ENCODE measurements around the gene GRID1.

GRID1 gene

DNA sequence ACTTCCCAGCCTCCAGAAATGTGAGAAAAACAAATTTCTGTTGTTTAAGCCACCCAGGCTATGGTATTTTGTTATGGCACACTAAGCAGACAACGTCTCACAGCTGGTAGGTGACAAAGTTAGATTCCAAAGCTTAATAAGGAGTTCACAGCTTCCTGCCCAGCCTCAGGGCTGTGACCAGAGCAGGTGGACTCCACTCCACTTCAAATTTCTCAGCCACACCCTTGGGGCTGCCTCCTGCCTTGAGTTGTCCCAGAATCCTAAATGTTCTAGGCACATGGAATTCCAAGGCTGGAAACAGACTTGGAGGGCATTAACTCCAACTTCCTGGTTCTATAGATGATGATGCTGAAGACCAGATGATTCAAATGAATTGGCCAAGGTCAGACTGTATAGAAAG lies 310.7 kb downstream of the GRID1 start:
- TF ChIP-seq, protein P1, sequence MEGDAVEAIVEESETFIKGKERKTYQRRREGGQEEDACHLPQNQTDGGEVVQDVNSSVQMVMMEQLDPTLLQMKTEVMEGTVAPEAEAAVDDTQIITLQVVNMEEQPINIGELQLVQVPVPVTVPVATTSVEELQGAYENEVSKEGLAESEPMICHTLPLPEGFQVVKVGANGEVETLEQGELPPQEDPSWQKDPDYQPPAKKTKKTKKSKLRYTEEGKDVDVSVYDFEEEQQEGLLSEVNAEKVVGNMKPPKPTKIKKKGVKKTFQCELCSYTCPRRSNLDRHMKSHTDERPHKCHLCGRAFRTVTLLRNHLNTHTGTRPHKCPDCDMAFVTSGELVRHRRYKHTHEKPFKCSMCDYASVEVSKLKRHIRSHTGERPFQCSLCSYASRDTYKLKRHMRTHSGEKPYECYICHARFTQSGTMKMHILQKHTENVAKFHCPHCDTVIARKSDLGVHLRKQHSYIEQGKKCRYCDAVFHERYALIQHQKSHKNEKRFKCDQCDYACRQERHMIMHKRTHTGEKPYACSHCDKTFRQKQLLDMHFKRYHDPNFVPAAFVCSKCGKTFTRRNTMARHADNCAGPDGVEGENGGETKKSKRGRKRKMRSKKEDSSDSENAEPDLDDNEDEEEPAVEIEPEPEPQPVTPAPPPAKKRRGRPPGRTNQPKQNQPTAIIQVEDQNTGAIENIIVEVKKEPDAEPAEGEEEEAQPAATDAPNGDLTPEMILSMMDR (IDR thresholded peaks at IDR 0.05; ENCODE audit: insufficient read depth, low read depth, low read length, missing control alignments), result no peak
- no peak overlapping the region for H3K4me3 ChIP-seq (ENCODE audit: low read length)
- DNase-seq (ENCODE audit: low read depth), result no peak

DNA sequence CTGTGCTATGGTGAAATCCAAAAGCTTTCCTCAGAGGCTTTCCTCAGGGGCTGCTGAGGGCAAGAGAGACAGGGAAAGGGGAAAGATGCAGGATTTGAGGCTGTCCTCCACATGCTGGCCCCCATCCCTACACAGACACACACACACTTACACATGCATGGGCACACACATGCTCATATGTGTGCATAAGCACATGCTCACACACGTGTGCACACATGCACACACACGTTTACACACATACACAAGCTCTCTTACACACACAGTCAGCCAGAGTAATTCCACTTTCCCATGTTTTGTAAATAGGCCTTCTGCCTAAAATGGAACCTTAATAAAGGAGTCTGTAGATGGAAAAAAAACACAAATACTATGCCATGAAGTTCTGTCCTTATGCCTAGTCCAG lies 312.9 kb downstream of the GRID1 start:
- DNase-seq (ENCODE audit: low read depth), result no peak
- TF ChIP-seq, protein P1 (IDR thresholded peaks at IDR 0.05; ENCODE audit: insufficient read depth, low read depth, low read length, missing control alignments), result no peak

DNA sequence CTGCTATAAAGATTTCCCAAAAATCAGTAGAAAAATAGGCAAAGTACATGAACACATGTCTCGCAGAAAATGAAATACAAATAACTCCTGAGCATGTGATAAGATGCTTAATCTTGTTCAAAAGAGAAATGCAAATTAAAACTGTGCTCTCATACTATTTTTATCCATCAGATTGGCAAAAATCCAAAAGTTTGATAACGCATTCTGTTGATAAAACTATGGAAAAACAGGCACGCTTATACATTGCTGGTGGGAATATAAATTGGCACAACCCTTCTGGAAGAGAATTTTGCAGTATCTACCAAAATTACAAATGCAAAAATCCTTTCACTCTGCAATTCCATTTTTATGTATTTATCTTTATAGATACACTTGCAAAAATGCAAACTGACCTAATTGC lies 315.0 kb downstream of the GRID1 start:
- DNase-seq (ENCODE audit: low read depth), result no peak
- H3K4me3 ChIP-seq (ENCODE audit: low read length), result no peak overlapping the region
- TF ChIP-seq, protein P1 (IDR thresholded peaks at IDR 0.05; ENCODE audit: insufficient read depth, low read depth, low read length, missing control alignments), result no peak

More for the DNA sequence above, 312.9 kb downstream of the GRID1 start:
- no peak overlapping the region for H3K4me3 ChIP-seq (ENCODE audit: low read length)

DNA sequence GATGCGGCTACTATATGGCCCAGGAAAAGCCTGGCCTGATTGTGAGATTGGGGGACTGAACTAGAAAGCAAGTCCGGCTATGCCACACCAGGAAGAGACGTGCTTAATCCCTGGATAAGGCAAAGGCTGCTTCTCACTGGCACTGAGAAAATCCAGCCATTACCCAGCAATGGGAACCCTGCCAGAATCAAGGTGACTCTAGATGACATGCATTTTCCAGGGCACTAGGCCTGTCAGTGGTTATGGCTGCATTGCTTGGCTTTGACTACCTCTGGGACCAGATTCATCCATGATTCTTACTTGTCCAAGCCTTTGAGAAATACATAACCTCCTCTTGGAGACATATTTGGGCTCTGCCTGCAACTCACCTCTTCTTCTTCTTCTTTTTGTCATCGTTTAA lies 317.2 kb downstream of the GRID1 start:
- TF ChIP-seq, protein P1 (IDR thresholded peaks at IDR 0.05; ENCODE audit: insufficient read depth, low read depth, low read length, missing control alignments), result no peak
- no peak for DNase-seq (ENCODE audit: low read depth)
- H3K4me3 ChIP-seq (ENCODE audit: low read length), result no peak overlapping the region

DNA sequence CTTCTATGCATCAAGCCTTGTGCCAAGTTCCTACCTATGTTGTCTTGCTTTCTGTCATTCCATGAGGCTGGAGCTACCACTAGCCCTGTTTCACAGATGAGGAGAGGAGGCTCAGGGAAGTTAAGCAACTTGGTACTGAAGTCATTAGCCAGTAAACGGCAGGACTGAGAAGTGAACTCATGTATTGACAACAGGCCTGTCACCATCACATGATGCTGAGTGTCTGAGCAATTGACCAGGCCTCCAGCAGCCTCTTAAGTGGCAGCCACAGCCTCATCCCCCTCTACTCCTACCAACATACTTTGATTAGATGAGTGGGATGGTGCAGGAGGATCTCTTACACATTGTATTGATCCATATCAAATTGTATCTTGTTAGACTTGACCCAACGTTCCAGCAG lies 317.6 kb downstream of the GRID1 start:
- TF ChIP-seq, protein P1 (IDR thresholded peaks at IDR 0.05; ENCODE audit: insufficient read depth, low read depth, low read length, missing control alignments), result no peak
- no peak overlapping the region for H3K4me3 ChIP-seq (ENCODE audit: low read length)
- DNase-seq (ENCODE audit: low read depth), result no peak

DNA sequence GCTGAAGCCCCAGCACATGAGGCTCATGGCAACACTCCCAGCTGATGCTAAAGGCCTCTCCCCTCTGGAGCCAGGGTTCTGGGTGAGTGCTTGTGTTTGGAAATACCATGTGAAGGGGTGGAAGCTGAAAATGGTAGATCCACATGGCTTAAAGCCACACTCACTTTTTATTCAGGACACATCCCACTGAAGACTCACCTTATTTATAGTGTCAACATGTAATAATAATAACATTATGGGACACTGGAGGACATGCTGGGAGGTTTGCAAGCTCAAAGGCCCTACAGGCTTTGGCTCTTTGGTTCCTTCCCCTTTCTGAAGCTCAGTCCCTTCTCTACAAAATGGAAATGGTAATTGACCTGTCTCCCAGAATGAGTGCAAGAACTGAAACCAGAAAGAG lies 318.0 kb downstream of the GRID1 start:
- TF ChIP-seq, protein P1 (IDR thresholded peaks at IDR 0.05; ENCODE audit: insufficient read depth, low read depth, low read length, missing control alignments), result no peak
- DNase-seq (ENCODE audit: low read depth), result no peak
- no peak overlapping the region for H3K4me3 ChIP-seq (ENCODE audit: low read length)

DNA sequence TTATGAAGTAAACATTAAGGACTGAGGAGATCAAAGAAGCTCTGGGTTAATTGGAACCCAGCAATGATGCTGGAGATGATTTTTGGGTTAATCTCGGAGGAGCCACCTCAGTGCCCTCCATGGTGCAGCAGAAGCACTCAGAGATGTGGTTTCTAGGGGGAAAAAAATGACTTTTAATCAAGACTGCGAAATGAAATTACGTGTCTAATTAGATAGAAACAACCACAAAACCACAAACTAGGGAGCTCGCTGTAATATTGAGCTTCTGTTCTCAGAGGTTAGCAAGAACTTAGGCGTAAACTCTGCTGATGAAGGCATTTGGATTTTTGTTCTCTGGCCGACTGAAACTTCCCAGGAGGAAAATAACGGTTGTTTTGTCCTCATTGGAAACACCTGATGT lies 319.0 kb downstream of the GRID1 start:
- no peak overlapping the region for H3K4me3 ChIP-seq (ENCODE audit: low read length)
- TF ChIP-seq, protein P1 (IDR thresholded peaks at IDR 0.05; ENCODE audit: insufficient read depth, low read depth, low read length, missing control alignments), result no peak
- DNase-seq (ENCODE audit: low read depth), result no peak
